A673 (cell line): ENCODE data around the gene NAPB. TPM values are rescaled to one million over a fixed set of nuclear protein-coding genes. Genes with fewer than 3 reads are reported as not detected.

Experiments
- BruUV-seq: library from RNA; stranded (reverse); fragments of 400-500 nt; replicated peaks from 2 replicates; lab custom pipeline; 2021; lab: Mats Ljungman, UMichigan
- CTCF ChIA-PET: fragments of 300-600 bp; sonication (Branson Sonifier 250); formaldehyde crosslinking; loops from one replicate; lab custom pipeline; 2022; ENCODE audit warnings: antibody characterized with exemption; lab: Charles Lee
- POLR2A ChIA-PET: fragments of 300-600 bp; sonication (Branson Sonifier 250); formaldehyde crosslinking; loops from one replicate; lab custom pipeline; 2022; ENCODE audit warnings: antibody characterized with exemption; ENCODE audit not compliant: low non-redundant PET; lab: Charles Lee
- DNase-seq: peaks from one replicate; pipeline ENCODE4 v3.0.0-alpha.2; 2015; ENCODE audit warnings: low spot score
- H3K27ac ChIP-seq: fragments of 200-600 bp; sonication (generic); 2 replicates; pipeline ENCODE4 v1.5.1; 2016; ENCODE audit warnings: mixed run types, low read depth, mild to moderate bottlenecking, mixed read lengths, antibody characterized with exemption, low read length; ENCODE audit not compliant: poor library complexity, severe bottlenecking
- H3K27me3 ChIP-seq: fragments of 200-600 bp; sonication (generic); replicated peaks from 2 replicates; pipeline ENCODE4 v1.6.1; 2017; ENCODE audit warnings: mixed run types, low read depth, mild to moderate bottlenecking, mixed read lengths, antibody characterized with exemption, low read length; ENCODE audit not compliant: insufficient read depth, poor library complexity
- H3K36me3 ChIP-seq: fragments of 200-600 bp; sonication (generic); 2 replicates; pipeline ENCODE4 v1.6.1; 2016; ENCODE audit warnings: mixed run types, mild to moderate bottlenecking, mixed read lengths, antibody characterized with exemption, low read length; ENCODE audit not compliant: insufficient read depth, poor library complexity, severe bottlenecking
- H3K4me1 ChIP-seq: fragments of 200-600 bp; sonication (generic); 2 replicates; pipeline ENCODE4 v1.6.1; 2017; ENCODE audit warnings: mixed run types, mild to moderate bottlenecking, mixed read lengths, antibody characterized with exemption, low read length; ENCODE audit not compliant: insufficient read depth, poor library complexity, severe bottlenecking
- H3K4me3 ChIP-seq: fragments of 200-600 bp; sonication (generic); 2 replicates; pipeline ENCODE4 v1.5.1; 2016; ENCODE audit warnings: low read depth, mixed run types, mild to moderate bottlenecking, mixed read lengths, low read length; ENCODE audit not compliant: poor library complexity, severe bottlenecking
- H3K9me3 ChIP-seq: fragments of 200-600 bp; sonication (generic); 2 replicates; pipeline ENCODE4 v1.6.1; 2016; ENCODE audit warnings: mixed run types, low read depth, mild to moderate bottlenecking, mixed read lengths, antibody characterized with exemption, low read length; ENCODE audit not compliant: poor library complexity, severe bottlenecking
- EZH2 ChIP-seq: fragments of 200-600 bp; sonication (generic); IDR thresholded peaks from 2 replicates; pipeline ENCODE4 v1.6.1; 2017; ENCODE audit warnings: borderline replicate concordance, low read depth, mild to moderate bottlenecking, mixed read lengths, antibody characterized with exemption, low read length; ENCODE audit not compliant: poor library complexity, severe bottlenecking
- intact Hi-C: fragments of 100-400 bp; cut with micrococcal nuclease; formaldehyde crosslinking; loops from one replicate; pipeline ENCODE4 v1.10.0; 2022; ENCODE audit not compliant: unreplicated experiment
- total RNA-seq: library from RNA; stranded (reverse); gene quantifications from 2 replicates; pipeline ENCODE4 v1.2.3, GENCODE V29; 2021
- TF ChIP-seq, protein P1 (sequence below): fragments of 300-800, 200-600 bp; sonication (generic); conservative IDR thresholded peaks from 2 replicates; pipeline ENCODE4 v1.5.1; 2017; ENCODE audit warnings: low read depth, mild to moderate bottlenecking, antibody characterized with exemption, low read length, moderate library complexity, mixed read lengths

Gene NAPB
- total RNA-seq, 1 experiment from 2014 or later = 11.6 TPM

GRCh38 chr20:23347791-23348190 is 73.5 kb downstream of the NAPB start:
- CTCF ChIA-PET = no interaction called here
- Histone ChIP-seq H3K9me3 (no peaks in the 10 kb centered on the region), H3K4me3 (no peak overlapping the region), H3K36me3 (no peaks in the 10 kb centered on the region), H3K4me1 (peaks cover 10% of the 10 kb centered on the region), H3K27ac (no peak overlapping the region), H3K27me3 (no peaks in the 10 kb centered on the region)
- intact Hi-C loops = loop anchor here (10.0 kb wide), 1 partner anchor 293 kb away; no protein-coding TSS in a partner anchor
- TF ChIP-seq, protein P1, sequence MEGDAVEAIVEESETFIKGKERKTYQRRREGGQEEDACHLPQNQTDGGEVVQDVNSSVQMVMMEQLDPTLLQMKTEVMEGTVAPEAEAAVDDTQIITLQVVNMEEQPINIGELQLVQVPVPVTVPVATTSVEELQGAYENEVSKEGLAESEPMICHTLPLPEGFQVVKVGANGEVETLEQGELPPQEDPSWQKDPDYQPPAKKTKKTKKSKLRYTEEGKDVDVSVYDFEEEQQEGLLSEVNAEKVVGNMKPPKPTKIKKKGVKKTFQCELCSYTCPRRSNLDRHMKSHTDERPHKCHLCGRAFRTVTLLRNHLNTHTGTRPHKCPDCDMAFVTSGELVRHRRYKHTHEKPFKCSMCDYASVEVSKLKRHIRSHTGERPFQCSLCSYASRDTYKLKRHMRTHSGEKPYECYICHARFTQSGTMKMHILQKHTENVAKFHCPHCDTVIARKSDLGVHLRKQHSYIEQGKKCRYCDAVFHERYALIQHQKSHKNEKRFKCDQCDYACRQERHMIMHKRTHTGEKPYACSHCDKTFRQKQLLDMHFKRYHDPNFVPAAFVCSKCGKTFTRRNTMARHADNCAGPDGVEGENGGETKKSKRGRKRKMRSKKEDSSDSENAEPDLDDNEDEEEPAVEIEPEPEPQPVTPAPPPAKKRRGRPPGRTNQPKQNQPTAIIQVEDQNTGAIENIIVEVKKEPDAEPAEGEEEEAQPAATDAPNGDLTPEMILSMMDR = no peak
- TF ChIP-seq EZH2 = no peak
- POLR2A ChIA-PET = no interaction called here
- DNase-seq = no peak
- BruUV-seq = no TSS peak

DNA sequence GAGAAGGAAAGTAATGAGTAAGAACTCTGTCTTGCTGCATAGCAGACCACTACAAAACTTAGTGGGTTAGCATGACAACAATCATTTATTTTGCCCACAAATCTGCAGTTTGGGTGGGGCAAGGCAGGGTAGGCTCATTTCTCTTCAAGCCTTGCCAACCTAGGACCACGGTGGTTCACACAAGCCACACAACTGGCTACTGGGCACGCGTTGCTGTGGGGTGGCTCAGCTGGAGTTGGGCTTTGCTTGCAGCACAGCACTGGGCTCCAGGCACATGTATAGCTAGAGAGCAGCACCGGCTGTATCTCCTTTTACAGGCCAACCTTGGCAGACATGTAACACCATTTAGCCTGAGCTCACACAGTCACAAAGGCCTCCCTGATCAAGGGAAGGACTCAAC is 75.3 kb downstream of the NAPB start:
- intact Hi-C loops = loop anchor here (10.0 kb wide), 1 partner anchor 291 kb away; no protein-coding TSS in a partner anchor
- no peak for TF ChIP-seq EZH2
- TF ChIP-seq, protein P1 = no peak
- Histone ChIP-seq H3K27ac (no peak overlapping the region), H3K4me1 (peaks cover 4% of the 10 kb centered on the region), H3K27me3 (no peaks in the 10 kb centered on the region), H3K4me3 (no peak overlapping the region), H3K36me3 (no peaks in the 10 kb centered on the region), H3K9me3 (no peaks in the 10 kb centered on the region)
- BruUV-seq = no TSS peak
- POLR2A ChIA-PET = no interaction called here
- DNase-seq = no peak
- CTCF ChIA-PET = no interaction called here

DNA sequence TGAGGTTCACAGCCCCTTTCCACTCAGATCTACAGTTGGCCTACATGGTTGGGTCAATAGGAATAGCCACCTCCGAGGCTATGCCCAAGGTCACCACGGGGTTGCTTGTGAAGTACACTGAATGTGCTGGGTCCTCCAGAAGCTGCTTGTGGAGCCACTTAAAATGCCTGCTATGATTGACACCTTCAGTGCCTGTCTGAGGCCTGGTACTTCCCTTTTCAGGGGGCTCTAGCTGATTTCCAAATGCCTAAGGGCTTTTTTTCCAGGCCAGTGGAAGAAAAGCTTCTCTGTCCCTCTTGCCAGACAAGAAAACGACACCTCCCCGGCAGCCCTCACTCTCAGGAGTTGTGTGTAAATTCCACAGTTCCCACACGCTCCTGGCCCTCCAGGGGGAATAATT is 77.0 kb downstream of the NAPB start:
- CTCF ChIA-PET = interaction anchor here (0.6 kb wide), 1 partner anchor 1729 kb away, joined by 4 read pairs; no protein-coding TSS in a partner anchor
- no TSS peak for BruUV-seq
- no peak overlapping the region for H3K4me3 ChIP-seq
- no peaks in the 10 kb centered on the region for H3K9me3 ChIP-seq
- DNase-seq = no peak
- H3K27me3 ChIP-seq = no peaks in the 10 kb centered on the region
- intact Hi-C loops = loop anchor here (5.0 to 10.0 kb wide), 2 partner anchors 290 to 1012 kb away; no protein-coding TSS in a partner anchor
- POLR2A ChIA-PET = no interaction called here
- TF ChIP-seq, protein P1 = no peak
- TF ChIP-seq EZH2 = no peak
- H3K27ac ChIP-seq = no peak overlapping the region
- peaks cover 3% of the 10 kb centered on the region for H3K4me1 ChIP-seq
- no peaks in the 10 kb centered on the region for H3K36me3 ChIP-seq
